Activated CD8-positive, alpha-beta memory T cell treated with anti-CD3 and anti-CD28 coated beads, Interleukin-2, amount 10 ng/mL, durations not matched to agents 7 days and 5 days (primary cell): Measurements from ENCODE around the gene PEX10. TPM values are rescaled to one million over a fixed set of nuclear protein-coding genes. Genes with fewer than 3 reads are reported as not detected.

Source experiments
- ATAC-seq: fragments of 150-1000 bp; cut with Tn5 transposase; one replicate; pipeline ENCODE4 v1.10.0; 2021; ENCODE audit warnings: moderate library complexity
- CTCF ChIA-PET: fragments of 350-600 bp; sonication (Branson Sonifier 250); formaldehyde crosslinking; loops from one replicate; lab custom pipeline; 2021; ENCODE audit warnings: antibody characterized with exemption; lab: Charles Lee
- DNase-seq: peaks from one replicate; pipeline ENCODE4 v3.0.0-alpha.2; 2020
- H3K27ac Mint-ChIP-seq: one replicate; pipeline ENCODE4 v1.8.0; 2021; ENCODE audit warnings: mild to moderate bottlenecking, mixed read lengths
- H3K27me3 Mint-ChIP-seq: one replicate; pipeline ENCODE4 v1.8.0; 2021; ENCODE audit warnings: mixed read lengths
- H3K36me3 Mint-ChIP-seq: one replicate; pipeline ENCODE4 v1.8.0; 2021; ENCODE audit warnings: mild to moderate bottlenecking, mixed read lengths
- H3K4me1 Mint-ChIP-seq: one replicate; pipeline ENCODE4 v1.8.0; 2021; ENCODE audit warnings: mixed read lengths
- H3K4me3 Mint-ChIP-seq: one replicate; pipeline ENCODE4 v1.8.0; 2021; ENCODE audit warnings: mild to moderate bottlenecking, moderate library complexity, mixed read lengths
- H3K9me3 Mint-ChIP-seq: one replicate; pipeline ENCODE4 v1.8.0; 2022; ENCODE audit warnings: low read depth, mixed read lengths
- total RNA-seq, 2 experiments: library from RNA; stranded (reverse); gene quantifications; one replicate each; pipeline ENCODE4 v1.2.3, GENCODE V29; 2021

PEX10 gene
- total RNA-seq, 2 experiments from 2014 or later: 8.7 to 12.3 TPM

GRCh38 chr1:2404142-2404889 lies 8.0 kb downstream of the PEX10 start:
- Mint-ChIP-seq H3K36me3 (peaks cover 34% of the 10 kb centered on the region), H3K4me3 (no peak overlapping the region), H3K4me1 (peaks cover 8% of the 10 kb centered on the region), H3K9me3 (no peaks in the 10 kb centered on the region), H3K27ac (no peak overlapping the region), H3K27me3 (no peaks in the 10 kb centered on the region)
- CTCF ChIA-PET: no interaction called here
- DNase-seq (no peak), ATAC-seq (no peak)

GRCh38 chr1:2403273-2403672 lies 9.1 kb downstream of the PEX10 start:
- no peak overlapping the region for H3K27ac Mint-ChIP-seq
- ATAC-seq (no peak), DNase-seq (no peak)
- no peaks in the 10 kb centered on the region for H3K9me3 Mint-ChIP-seq
- no peak overlapping the region for H3K4me3 Mint-ChIP-seq
- H3K36me3 Mint-ChIP-seq: peaks cover 40% of the 10 kb centered on the region
- H3K27me3 Mint-ChIP-seq: no peaks in the 10 kb centered on the region
- CTCF ChIA-PET: no interaction called here
- peaks cover 12% of the 10 kb centered on the region for H3K4me1 Mint-ChIP-seq

GRCh38 chr1:2402420-2402819 lies 9.9 kb downstream of the PEX10 start:
- CTCF ChIA-PET: no interaction called here
- H3K27ac Mint-ChIP-seq: no peak overlapping the region
- peaks cover 12% of the 10 kb centered on the region for H3K4me1 Mint-ChIP-seq
- no peak overlapping the region for H3K4me3 Mint-ChIP-seq
- ATAC-seq (no peak), DNase-seq (no peak)
- H3K27me3 Mint-ChIP-seq: no peaks in the 10 kb centered on the region
- peaks cover 43% of the 10 kb centered on the region for H3K36me3 Mint-ChIP-seq
- no peaks in the 10 kb centered on the region for H3K9me3 Mint-ChIP-seq

- CTCF ChIA-PET: no interaction called here
- no peak for ATAC-seq
- Mint-ChIP-seq H3K27me3 (no peaks in the 10 kb centered on the region), H3K4me3 (no peak overlapping the region), H3K27ac (no peak overlapping the region), H3K4me1 (peaks cover 16% of the 10 kb centered on the region), H3K36me3 (peaks cover 51% of the 10 kb centered on the region), H3K9me3 (no peaks in the 10 kb centered on the region)
- DNase-seq: no peak
Observed at GRCh38 chr1:2400950-2401649, 11.3 kb downstream of the PEX10 start.

- H3K36me3 Mint-ChIP-seq: peaks cover 53% of the 10 kb centered on the region
- no peak overlapping the region for H3K4me3 Mint-ChIP-seq
- peaks cover 18% of the 10 kb centered on the region for H3K4me1 Mint-ChIP-seq
- ATAC-seq (no peak), DNase-seq (no peak)
- no peak overlapping the region for H3K27ac Mint-ChIP-seq
- H3K27me3 Mint-ChIP-seq: no peaks in the 10 kb centered on the region
- H3K9me3 Mint-ChIP-seq: no peaks in the 10 kb centered on the region
- CTCF ChIA-PET: interaction anchor here (0.9 kb wide), 1 partner anchor 211 kb away, joined by 4 read pairs; no protein-coding TSS in a partner anchor
Observed at GRCh38 chr1:2400576-2400909, 11.8 kb downstream of the PEX10 start.

GRCh38 chr1:2399890-2400575 lies 12.3 kb downstream of the PEX10 start:
- CTCF ChIA-PET: interaction anchor here (0.9 to 2.4 kb wide), 3 partner anchors 18 to 211 kb away, joined by 3 to 8 read pairs (median 4); partner anchors contain the start of gene FAAP20
- Mint-ChIP-seq H3K4me1 (peaks cover 21% of the 10 kb centered on the region), H3K27me3 (no peaks in the 10 kb centered on the region), H3K36me3 (peaks cover 52% of the 10 kb centered on the region), H3K9me3 (no peaks in the 10 kb centered on the region), H3K4me3 (no peak overlapping the region), H3K27ac (no peak overlapping the region)
- no peak for ATAC-seq
- DNase-seq: no peak

GRCh38 chr1:2398871-2399270 lies 13.5 kb downstream of the PEX10 start:
- H3K4me3 Mint-ChIP-seq: no peak overlapping the region
- peaks cover 49% of the 10 kb centered on the region for H3K36me3 Mint-ChIP-seq
- no peak overlapping the region for H3K27ac Mint-ChIP-seq
- H3K27me3 Mint-ChIP-seq: no peaks in the 10 kb centered on the region
- peaks cover 31% of the 10 kb centered on the region for H3K4me1 Mint-ChIP-seq
- CTCF ChIA-PET: interaction anchor here (1.0 to 2.4 kb wide), 2 partner anchors 17 to 204 kb away, joined by 3 to 8 read pairs; partner anchors contain the start of gene FAAP20
- DNase-seq (no peak), ATAC-seq (no peak)
- no peaks in the 10 kb centered on the region for H3K9me3 Mint-ChIP-seq

GRCh38 chr1:2397007-2397679 lies 15.2 kb downstream of the PEX10 start:
- Mint-ChIP-seq H3K36me3 (peaks cover 50% of the 10 kb centered on the region), H3K27ac (no peak overlapping the region)
- CTCF ChIA-PET: interaction anchor here (0.7 to 1.2 kb wide), 2 partner anchors 16 to 202 kb away, joined by 4 read pairs; partner anchors contain the start of gene FAAP20

GRCh38 chr1:2396476-2396875 lies 15.9 kb downstream of the PEX10 start:
- Mint-ChIP-seq H3K4me3 (no peak overlapping the region), H3K27me3 (no peaks in the 10 kb centered on the region), H3K4me1 (peaks cover 48% of the 10 kb centered on the region), H3K27ac (no peak overlapping the region), H3K9me3 (no peaks in the 10 kb centered on the region), H3K36me3 (peaks cover 44% of the 10 kb centered on the region)
- ATAC-seq (no peak), DNase-seq (no peak)
- CTCF ChIA-PET: interaction anchor here (0.7 to 1.2 kb wide), 2 partner anchors 15 to 202 kb away, joined by 4 read pairs; partner anchors contain the start of gene FAAP20

More at GRCh38 chr1:2397007-2397679, 15.2 kb downstream of the PEX10 start:
- no peaks in the 10 kb centered on the region for H3K27me3 Mint-ChIP-seq
- DNase-seq (no peak), ATAC-seq (no peak)
- H3K4me3 Mint-ChIP-seq: no peak overlapping the region
- peaks cover 48% of the 10 kb centered on the region for H3K4me1 Mint-ChIP-seq
- H3K9me3 Mint-ChIP-seq: no peaks in the 10 kb centered on the region

- peaks cover 42% of the 10 kb centered on the region for H3K36me3 Mint-ChIP-seq
- DNase-seq: no peak
- peaks cover 48% of the 10 kb centered on the region for H3K4me1 Mint-ChIP-seq
- no peak for ATAC-seq
- H3K9me3 Mint-ChIP-seq: no peaks in the 10 kb centered on the region
- no peak overlapping the region for H3K27ac Mint-ChIP-seq
- H3K4me3 Mint-ChIP-seq: no peak overlapping the region
- CTCF ChIA-PET: no interaction called here
- H3K27me3 Mint-ChIP-seq: no peaks in the 10 kb centered on the region
Observed at GRCh38 chr1:2396059-2396458, 16.3 kb downstream of the PEX10 start.

GRCh38 chr1:2395245-2395644 lies 17.1 kb downstream of the PEX10 start:
- Mint-ChIP-seq H3K36me3 (peaks cover 36% of the 10 kb centered on the region), H3K4me1 (peaks cover 49% of the 10 kb centered on the region), H3K4me3 (no peak overlapping the region), H3K9me3 (no peaks in the 10 kb centered on the region), H3K27ac (no peak overlapping the region), H3K27me3 (no peaks in the 10 kb centered on the region)
- no peak for DNase-seq
- CTCF ChIA-PET: no interaction called here
- ATAC-seq: no peak

GRCh38 chr1:2394761-2395160 lies 17.6 kb downstream of the PEX10 start:
- H3K4me1 Mint-ChIP-seq: peaks cover 52% of the 10 kb centered on the region
- ATAC-seq (no peak), DNase-seq (no peak)
- no peaks in the 10 kb centered on the region for H3K9me3 Mint-ChIP-seq
- no peaks in the 10 kb centered on the region for H3K27me3 Mint-ChIP-seq
- CTCF ChIA-PET: interaction anchor here (1.0 kb wide), 1 partner anchor 200 kb away, joined by 6 read pairs; the partner anchor contains the start of gene FAAP20
- H3K36me3 Mint-ChIP-seq: peaks cover 34% of the 10 kb centered on the region
- no peak overlapping the region for H3K4me3 Mint-ChIP-seq
- no peak overlapping the region for H3K27ac Mint-ChIP-seq

- H3K4me3 Mint-ChIP-seq: no peak overlapping the region
- H3K36me3 Mint-ChIP-seq: peaks cover 30% of the 10 kb centered on the region
- no peaks in the 10 kb centered on the region for H3K9me3 Mint-ChIP-seq
- CTCF ChIA-PET: interaction anchor here (1.0 kb wide), 1 partner anchor 199 kb away, joined by 6 read pairs; the partner anchor contains the start of gene FAAP20
- DNase-seq: no peak
- H3K27me3 Mint-ChIP-seq: no peaks in the 10 kb centered on the region
- peaks cover 49% of the 10 kb centered on the region for H3K4me1 Mint-ChIP-seq
- no peak for ATAC-seq
- H3K27ac Mint-ChIP-seq: no peak overlapping the region
Observed at GRCh38 chr1:2394220-2394619, 18.1 kb downstream of the PEX10 start.
